KMS-11 (cell line): ENCODE measurements around the gene CD247.

Source experiments
- H2AFZ ChIP-seq: fragments of 200-600 bp; sonication (generic); 2 replicates; pipeline ENCODE4 v1.6.1; 2016; ENCODE audit warnings: antibody characterized with exemption, mixed run types, low read depth
- H3K27ac ChIP-seq: fragments of 200-600 bp; sonication (generic); 2 replicates; pipeline ENCODE4 v1.6.1; 2016; ENCODE audit warnings: mild to moderate bottlenecking, mixed run types
- H3K27me3 ChIP-seq: fragments of 200-600 bp; sonication (generic); 2 replicates; pipeline ENCODE4 v1.6.1; 2017; ENCODE audit warnings: mild to moderate bottlenecking, low read depth, mixed run types, moderate library complexity; ENCODE audit not compliant: insufficient read depth
- H3K36me3 ChIP-seq: fragments of 200-600 bp; sonication (generic); 2 replicates; pipeline ENCODE4 v1.6.1; 2017; ENCODE audit warnings: mild to moderate bottlenecking, mixed run types; ENCODE audit not compliant: insufficient read depth
- H3K4me1 ChIP-seq: fragments of 200-600 bp; sonication (generic); 2 replicates; pipeline ENCODE4 v1.6.1; 2016; ENCODE audit warnings: mild to moderate bottlenecking, low read depth, mixed run types; ENCODE audit not compliant: poor library complexity, severe bottlenecking
- H3K4me2 ChIP-seq: fragments of 200-600 bp; sonication (generic); 2 replicates; pipeline ENCODE4 v1.7.0; 2016; ENCODE audit warnings: mild to moderate bottlenecking, mixed run types
- H3K4me3 ChIP-seq: fragments of 200-600 bp; sonication (generic); IDR thresholded peaks from 2 replicates; pipeline ENCODE4 v1.6.1; 2017; ENCODE audit warnings: low read depth, low read length, mixed read lengths; ENCODE audit not compliant: insufficient read depth
- H3K79me2 ChIP-seq: fragments of 200-600 bp; sonication (generic); 2 replicates; pipeline ENCODE4 v1.6.1; 2016; ENCODE audit warnings: low read depth, mixed run types; ENCODE audit not compliant: insufficient read depth
- H3K9ac ChIP-seq: fragments of 200-600 bp; sonication (generic); 2 replicates; pipeline ENCODE4 v1.6.1; 2016; ENCODE audit warnings: mild to moderate bottlenecking, mixed run types
- H4K20me1 ChIP-seq: fragments of 200-600 bp; sonication (generic); 2 replicates; pipeline ENCODE4 v1.6.1; 2016; ENCODE audit warnings: mild to moderate bottlenecking, mixed run types; ENCODE audit not compliant: insufficient read depth
- TF ChIP-seq, protein P1 (sequence below): fragments of 200-600 bp; sonication (generic); conservative IDR thresholded peaks from 2 replicates; pipeline ENCODE4 v1.6.1; 2017; ENCODE audit warnings: low read depth, mild to moderate bottlenecking, antibody characterized with exemption, low read length, moderate library complexity, mixed read lengths

Gene CD247

DNA sequence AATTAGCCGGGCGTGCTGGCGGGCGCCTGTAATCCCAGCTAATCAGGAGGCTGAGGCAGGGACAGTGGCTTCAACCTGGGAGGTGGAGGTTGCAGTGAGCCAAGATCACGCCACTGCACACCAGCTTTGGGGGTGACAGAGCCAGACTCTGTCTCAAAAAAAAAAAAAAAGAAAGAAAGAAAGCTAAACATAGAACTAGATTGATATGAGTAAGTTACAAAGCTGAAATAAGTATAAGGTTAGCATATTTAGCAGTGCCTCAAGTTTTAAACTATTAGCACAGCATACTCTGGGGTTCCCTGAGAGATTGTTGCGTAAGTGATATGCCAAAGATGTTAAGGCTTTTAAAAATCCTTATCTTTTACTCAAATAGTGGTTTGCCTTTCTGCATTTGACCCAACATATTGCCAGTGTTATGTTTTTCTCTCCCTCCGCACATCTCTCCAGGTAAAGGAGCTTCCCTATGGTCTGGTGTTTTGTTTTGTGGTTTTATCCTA lies 126.1 kb downstream of the CD247 start:
- no peaks in the 10 kb centered on the region for H3K36me3 ChIP-seq
- H3K4me3 ChIP-seq, result no peak overlapping the region
- no peak overlapping the region for H3K4me2 ChIP-seq
- no peak overlapping the region for H3K27ac ChIP-seq
- H3K9ac ChIP-seq, result no peak overlapping the region
- H3K27me3 ChIP-seq, result no peaks in the 10 kb centered on the region
- H3K4me1 ChIP-seq, result no peaks in the 10 kb centered on the region
- TF ChIP-seq, protein P1, sequence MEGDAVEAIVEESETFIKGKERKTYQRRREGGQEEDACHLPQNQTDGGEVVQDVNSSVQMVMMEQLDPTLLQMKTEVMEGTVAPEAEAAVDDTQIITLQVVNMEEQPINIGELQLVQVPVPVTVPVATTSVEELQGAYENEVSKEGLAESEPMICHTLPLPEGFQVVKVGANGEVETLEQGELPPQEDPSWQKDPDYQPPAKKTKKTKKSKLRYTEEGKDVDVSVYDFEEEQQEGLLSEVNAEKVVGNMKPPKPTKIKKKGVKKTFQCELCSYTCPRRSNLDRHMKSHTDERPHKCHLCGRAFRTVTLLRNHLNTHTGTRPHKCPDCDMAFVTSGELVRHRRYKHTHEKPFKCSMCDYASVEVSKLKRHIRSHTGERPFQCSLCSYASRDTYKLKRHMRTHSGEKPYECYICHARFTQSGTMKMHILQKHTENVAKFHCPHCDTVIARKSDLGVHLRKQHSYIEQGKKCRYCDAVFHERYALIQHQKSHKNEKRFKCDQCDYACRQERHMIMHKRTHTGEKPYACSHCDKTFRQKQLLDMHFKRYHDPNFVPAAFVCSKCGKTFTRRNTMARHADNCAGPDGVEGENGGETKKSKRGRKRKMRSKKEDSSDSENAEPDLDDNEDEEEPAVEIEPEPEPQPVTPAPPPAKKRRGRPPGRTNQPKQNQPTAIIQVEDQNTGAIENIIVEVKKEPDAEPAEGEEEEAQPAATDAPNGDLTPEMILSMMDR, result no peak
- H3K79me2 ChIP-seq, result no peaks in the 10 kb centered on the region
- no peaks in the 10 kb centered on the region for H4K20me1 ChIP-seq
- H2AFZ ChIP-seq, result no peak overlapping the region

DNA sequence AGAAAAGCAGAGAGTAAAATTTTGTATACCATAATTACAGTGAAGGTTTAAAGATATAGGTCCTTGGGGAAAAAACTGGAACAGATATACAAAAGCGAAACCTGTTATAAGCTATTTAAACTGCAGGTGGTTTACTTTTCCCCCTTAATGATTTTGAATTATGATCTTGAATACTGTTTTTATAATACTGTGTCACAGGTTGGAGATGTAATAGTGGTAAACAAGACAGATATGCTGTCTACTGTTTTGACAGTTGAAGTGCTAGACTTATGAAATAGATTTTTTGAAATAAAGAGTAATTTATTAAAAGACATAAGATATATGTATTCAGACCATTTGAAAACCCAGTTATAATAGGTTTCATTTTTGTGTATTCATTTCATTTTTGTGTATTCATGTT lies 129.4 kb downstream of the CD247 start:
- Histone ChIP-seq H3K9ac (no peak overlapping the region), H3K4me1 (no peaks in the 10 kb centered on the region), H3K79me2 (no peaks in the 10 kb centered on the region), H3K27me3 (no peaks in the 10 kb centered on the region), H3K36me3 (no peaks in the 10 kb centered on the region), H3K4me2 (no peak overlapping the region), H3K27ac (no peak overlapping the region), H3K4me3 (no peak overlapping the region), H4K20me1 (no peaks in the 10 kb centered on the region), H2AFZ (no peak overlapping the region)
- TF ChIP-seq, protein P1, result no peak

DNA sequence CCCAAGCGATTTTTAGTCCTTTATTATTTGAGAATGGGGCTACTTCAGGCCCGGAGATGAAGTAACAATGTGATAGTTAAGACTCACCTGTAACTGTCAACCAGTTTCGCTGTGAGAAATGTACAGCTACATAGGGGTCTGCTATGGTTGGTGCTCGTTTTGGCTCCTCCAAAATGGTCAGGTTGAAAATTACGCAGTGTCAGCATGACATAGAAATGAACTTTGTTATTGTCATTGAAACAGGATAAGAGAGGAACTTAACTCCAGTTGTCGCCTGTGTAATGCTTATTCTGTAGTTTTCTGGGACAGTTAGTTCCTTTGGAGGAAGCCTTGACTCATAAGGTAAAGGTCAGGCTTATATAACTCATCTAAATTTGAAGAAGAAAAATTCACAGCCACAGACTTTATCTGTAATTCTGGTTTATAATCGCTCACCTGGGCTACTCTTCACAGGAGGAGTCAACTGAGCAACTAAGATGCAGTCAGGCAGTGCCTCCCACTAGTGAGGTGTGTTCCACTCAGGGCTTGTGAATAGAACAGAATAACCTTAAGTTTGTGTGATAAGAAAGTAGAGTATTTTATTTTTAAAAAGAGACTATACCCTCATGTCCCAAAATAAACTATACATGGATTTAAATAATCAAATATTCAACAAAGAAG lies 130.9 kb downstream of the CD247 start:
- Histone ChIP-seq H2AFZ (no peak overlapping the region), H3K27ac (no peak overlapping the region)
- TF ChIP-seq, protein P1, result no peak

More for the DNA sequence above, 130.9 kb downstream of the CD247 start:
- Histone ChIP-seq H3K9ac (no peak overlapping the region), H4K20me1 (no peaks in the 10 kb centered on the region), H3K27me3 (no peaks in the 10 kb centered on the region; the same call in 1 of the 2 replicates), H3K4me1 (no peaks in the 10 kb centered on the region), H3K36me3 (no peaks in the 10 kb centered on the region), H3K4me2 (no peak overlapping the region), H3K79me2 (no peaks in the 10 kb centered on the region), H3K4me3 (no peak overlapping the region)
